Neural progenitor cell (in vitro differentiated cells): ENCODE measurements around the gene HAT1.

Experiments used
- CTCF ChIP-seq: fragments of 200-600 bp; sonication (generic); IDR thresholded peaks from 2 replicates; pipeline ENCODE4 v1.5.1; 2017; ENCODE audit warnings: antibody characterized with exemption, mild to moderate bottlenecking
- EZH2 ChIP-seq: fragments of 200-600 bp; sonication (generic); IDR thresholded peaks from 2 replicates; pipeline ENCODE4 v1.6.1; 2017; ENCODE audit warnings: antibody characterized with exemption, mild to moderate bottlenecking, moderate library complexity
- EZH2phosphoT487 ChIP-seq: fragments of 200-600 bp; sonication (generic); IDR thresholded peaks from 2 replicates; pipeline ENCODE4 v1.6.1; 2017; ENCODE audit warnings: antibody characterized with exemption

GRCh38 chr2:171939058-171939742, 16.9 kb downstream of the HAT1 start:
- no peak for TF ChIP-seq CTCF
- no peak for TF ChIP-seq EZH2
- no peak for TF ChIP-seq EZH2phosphoT487
